Ishikawa (cell line): ENCODE results near the gene CTLA4.

Source experiments
- CEBPB ChIP-seq: IDR thresholded peaks from 2 replicates; pipeline ENCODE4 v1.6.1; 2012
- CREB1 ChIP-seq: IDR thresholded peaks from 2 replicates; pipeline ENCODE4 v1.6.1; 2012; ENCODE audit warnings: low read depth
- EGR1 ChIP-seq: IDR thresholded peaks from 2 replicates; pipeline ENCODE4 v1.6.1; 2012
- EP300 ChIP-seq: IDR thresholded peaks from 2 replicates; pipeline ENCODE4 v1.6.1; 2012; ENCODE audit warnings: borderline replicate concordance
- FOXM1 ChIP-seq: IDR thresholded peaks from 2 replicates; pipeline ENCODE4 v1.6.1; 2012; ENCODE audit warnings: low read depth, borderline replicate concordance
- NFIC ChIP-seq: IDR thresholded peaks from 2 replicates; pipeline ENCODE4 v1.6.1; 2012
- RAD21 ChIP-seq: IDR thresholded peaks from 2 replicates; pipeline ENCODE4 v1.6.1; 2012; ENCODE audit warnings: low read depth
- TAF1 ChIP-seq: IDR thresholded peaks from 2 replicates; pipeline ENCODE4 v1.6.1; 2012; ENCODE audit warnings: low read depth, mild to moderate bottlenecking
- TCF12 ChIP-seq: IDR thresholded peaks from 2 replicates; pipeline ENCODE4 v1.6.1; 2012; ENCODE audit warnings: low read depth
- TEAD4 ChIP-seq: IDR thresholded peaks from 2 replicates; pipeline ENCODE4 v1.6.1; 2012
- YY1 ChIP-seq: IDR thresholded peaks from 2 replicates; pipeline ENCODE4 v1.6.1; 2012; ENCODE audit warnings: low read depth
- ZBTB7A ChIP-seq: IDR thresholded peaks from 2 replicates; pipeline ENCODE4 v1.6.1; 2012; ENCODE audit warnings: low read depth
- TF ChIP-seq, protein P1 (sequence below): IDR thresholded peaks from 2 replicates; pipeline ENCODE4 v1.6.1; 2012; ENCODE audit warnings: low read depth, mild to moderate bottlenecking
- TF ChIP-seq, protein P2 (sequence below): IDR thresholded peaks from 2 replicates; pipeline ENCODE4 v1.6.1; 2012
- TF ChIP-seq, protein P3 (sequence below): IDR thresholded peaks from 2 replicates; pipeline ENCODE4 v1.6.1; 2012

The CTLA4 gene

DNA sequence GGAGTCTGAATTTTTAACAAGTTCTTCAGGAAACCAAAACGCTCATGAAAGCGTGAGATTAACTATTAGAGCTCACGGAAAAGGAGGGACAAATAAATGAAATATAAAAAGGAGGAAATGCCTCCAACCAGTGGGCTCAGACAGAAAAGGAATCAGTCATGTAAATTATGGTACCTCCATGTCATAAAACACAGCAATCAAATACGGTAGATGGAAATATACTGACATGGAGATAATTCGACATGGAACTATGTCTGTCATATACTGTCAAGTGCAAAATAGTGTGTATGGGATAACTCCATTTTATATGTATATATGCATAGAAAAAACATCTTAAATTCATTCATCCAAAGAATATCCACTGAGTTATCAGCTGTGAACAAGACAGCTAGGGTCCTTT, 25.9 kb upstream of the CTLA4 start:
- no peak for TF ChIP-seq TAF1
- TF ChIP-seq FOXM1 = no peak
- TF ChIP-seq TCF12 = no peak
- TF ChIP-seq, protein P1, sequence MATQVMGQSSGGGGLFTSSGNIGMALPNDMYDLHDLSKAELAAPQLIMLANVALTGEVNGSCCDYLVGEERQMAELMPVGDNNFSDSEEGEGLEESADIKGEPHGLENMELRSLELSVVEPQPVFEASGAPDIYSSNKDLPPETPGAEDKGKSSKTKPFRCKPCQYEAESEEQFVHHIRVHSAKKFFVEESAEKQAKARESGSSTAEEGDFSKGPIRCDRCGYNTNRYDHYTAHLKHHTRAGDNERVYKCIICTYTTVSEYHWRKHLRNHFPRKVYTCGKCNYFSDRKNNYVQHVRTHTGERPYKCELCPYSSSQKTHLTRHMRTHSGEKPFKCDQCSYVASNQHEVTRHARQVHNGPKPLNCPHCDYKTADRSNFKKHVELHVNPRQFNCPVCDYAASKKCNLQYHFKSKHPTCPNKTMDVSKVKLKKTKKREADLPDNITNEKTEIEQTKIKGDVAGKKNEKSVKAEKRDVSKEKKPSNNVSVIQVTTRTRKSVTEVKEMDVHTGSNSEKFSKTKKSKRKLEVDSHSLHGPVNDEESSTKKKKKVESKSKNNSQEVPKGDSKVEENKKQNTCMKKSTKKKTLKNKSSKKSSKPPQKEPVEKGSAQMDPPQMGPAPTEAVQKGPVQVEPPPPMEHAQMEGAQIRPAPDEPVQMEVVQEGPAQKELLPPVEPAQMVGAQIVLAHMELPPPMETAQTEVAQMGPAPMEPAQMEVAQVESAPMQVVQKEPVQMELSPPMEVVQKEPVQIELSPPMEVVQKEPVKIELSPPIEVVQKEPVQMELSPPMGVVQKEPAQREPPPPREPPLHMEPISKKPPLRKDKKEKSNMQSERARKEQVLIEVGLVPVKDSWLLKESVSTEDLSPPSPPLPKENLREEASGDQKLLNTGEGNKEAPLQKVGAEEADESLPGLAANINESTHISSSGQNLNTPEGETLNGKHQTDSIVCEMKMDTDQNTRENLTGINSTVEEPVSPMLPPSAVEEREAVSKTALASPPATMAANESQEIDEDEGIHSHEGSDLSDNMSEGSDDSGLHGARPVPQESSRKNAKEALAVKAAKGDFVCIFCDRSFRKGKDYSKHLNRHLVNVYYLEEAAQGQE = no peak
- no peak for TF ChIP-seq RAD21
- no peak for TF ChIP-seq EGR1
- TF ChIP-seq CEBPB = no peak
- no peak for TF ChIP-seq ZBTB7A
- TF ChIP-seq, protein P2, sequence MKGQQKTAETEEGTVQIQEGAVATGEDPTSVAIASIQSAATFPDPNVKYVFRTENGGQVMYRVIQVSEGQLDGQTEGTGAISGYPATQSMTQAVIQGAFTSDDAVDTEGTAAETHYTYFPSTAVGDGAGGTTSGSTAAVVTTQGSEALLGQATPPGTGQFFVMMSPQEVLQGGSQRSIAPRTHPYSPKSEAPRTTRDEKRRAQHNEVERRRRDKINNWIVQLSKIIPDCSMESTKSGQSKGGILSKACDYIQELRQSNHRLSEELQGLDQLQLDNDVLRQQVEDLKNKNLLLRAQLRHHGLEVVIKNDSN = no peak
- TF ChIP-seq, protein P3, sequence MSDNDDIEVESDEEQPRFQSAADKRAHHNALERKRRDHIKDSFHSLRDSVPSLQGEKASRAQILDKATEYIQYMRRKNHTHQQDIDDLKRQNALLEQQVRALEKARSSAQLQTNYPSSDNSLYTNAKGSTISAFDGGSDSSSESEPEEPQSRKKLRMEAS = no peak
- TF ChIP-seq NFIC = no peak
- TF ChIP-seq TEAD4 = no peak
- TF ChIP-seq YY1 = no peak
- TF ChIP-seq EP300 = no peak
- TF ChIP-seq CREB1 = no peak

DNA sequence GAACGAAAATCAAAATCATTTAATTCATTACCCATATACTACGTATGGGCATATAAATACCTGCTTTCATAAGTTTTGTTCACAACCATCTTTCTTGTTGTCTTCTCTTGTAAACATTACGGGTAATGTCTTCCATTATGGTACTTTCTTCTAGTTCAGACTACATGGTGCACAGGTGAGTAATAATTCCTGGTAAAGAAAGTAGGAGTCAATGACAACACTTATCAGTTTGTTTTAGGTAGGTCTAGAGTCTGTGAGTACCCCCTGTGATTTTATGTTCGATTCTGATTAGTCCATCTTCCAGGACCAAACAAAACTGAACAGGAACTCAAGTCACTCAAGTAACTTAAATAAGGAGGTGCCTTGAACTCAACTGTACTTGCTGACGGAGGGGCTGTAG, 25.2 kb upstream of the CTLA4 start:
- TF ChIP-seq CREB1 (no peak), EP300 (no peak), ZBTB7A (no peak)

DNA sequence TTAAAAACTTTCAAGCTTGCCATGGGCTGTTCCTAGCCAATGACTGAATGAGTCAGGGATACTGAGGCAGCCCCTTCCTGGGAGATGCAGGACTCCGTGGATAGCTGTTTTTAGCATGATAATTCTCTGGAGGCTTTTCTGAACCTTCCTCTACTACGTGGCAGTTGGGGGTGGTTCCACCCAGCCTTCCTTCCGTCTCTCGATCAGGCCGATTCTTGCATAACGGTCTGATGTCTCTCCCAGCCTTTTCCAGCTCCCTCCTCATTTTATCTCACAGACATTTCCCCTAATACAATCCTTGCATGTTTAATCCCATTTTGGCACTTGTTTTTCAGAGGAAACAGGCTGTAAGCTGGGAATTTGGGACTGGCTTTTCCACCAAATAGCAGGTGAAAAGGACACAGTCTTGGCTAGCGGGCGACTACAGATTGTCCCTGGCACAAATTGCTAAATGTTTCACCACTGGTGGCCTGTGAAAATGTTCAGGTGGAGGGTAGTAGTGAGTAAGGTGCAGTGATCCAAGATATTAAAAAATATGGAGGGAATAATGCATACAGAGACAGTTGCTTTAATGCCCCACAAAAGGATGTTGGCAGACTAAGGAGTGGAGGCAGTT, 21.0 kb upstream of the CTLA4 start:
- TF ChIP-seq CEBPB (no peak), EGR1 (no peak), FOXM1 (no peak), TEAD4 (no peak), EP300 (no peak), CREB1 (no peak), YY1 (no peak), NFIC (no peak), RAD21 (no peak)
- TF ChIP-seq, protein P2 = no peak
- TF ChIP-seq, protein P1 = no peak

DNA sequence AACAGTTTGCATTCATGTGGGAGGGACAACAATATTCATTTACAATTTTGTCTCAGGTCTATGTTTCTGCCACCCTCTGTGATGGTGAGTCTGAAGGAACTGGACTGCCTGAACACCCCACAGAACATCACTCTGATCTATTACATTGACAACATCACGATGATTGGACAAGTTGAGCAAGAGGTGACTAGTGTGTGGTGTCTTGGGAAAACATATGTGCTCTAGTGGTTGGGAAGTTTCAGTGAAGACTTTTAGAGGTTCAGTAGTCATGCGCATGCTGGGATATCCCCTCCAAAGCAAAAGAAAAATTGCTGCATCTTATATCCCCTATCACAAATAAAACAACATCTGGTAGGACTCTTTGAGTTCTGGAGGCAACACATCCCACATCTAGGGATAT, 18.6 kb upstream of the CTLA4 start:
- no peak for TF ChIP-seq CEBPB

DNA sequence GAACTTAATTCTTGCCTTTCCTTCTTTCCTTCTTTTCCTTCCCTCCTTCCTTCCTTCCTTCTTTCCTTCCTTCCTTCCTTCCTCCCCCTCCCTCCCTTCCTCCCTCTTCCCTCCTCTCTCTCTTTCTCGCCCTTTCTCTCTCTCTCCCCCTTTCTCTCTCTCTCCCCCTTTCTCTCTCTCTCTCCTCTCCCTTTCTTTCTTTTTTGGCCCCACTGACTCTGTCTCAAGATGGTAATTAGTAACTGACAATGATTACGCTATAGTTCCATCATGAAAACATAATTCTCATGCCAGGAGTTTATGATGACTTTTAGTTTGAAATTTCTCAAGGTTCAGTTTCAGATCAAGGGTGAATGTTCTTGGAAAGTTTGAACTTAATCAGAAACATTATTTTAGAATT, 14.8 kb upstream of the CTLA4 start:
- TF ChIP-seq, protein P3 = no peak
- TF ChIP-seq, protein P1 = no peak
